ENCODE data around the gene MAGI3. TPM values are rescaled to one million over a fixed set of nuclear protein-coding genes. Genes with fewer than 3 reads are reported as not detected.
A peak's percentile ranks its signal among the peaks of the same experiment; 100 is the strongest.

Gene MAGI3
- polyA plus RNA-seq, 1 donor from 2014 or later = 10.8 TPM

DNA sequence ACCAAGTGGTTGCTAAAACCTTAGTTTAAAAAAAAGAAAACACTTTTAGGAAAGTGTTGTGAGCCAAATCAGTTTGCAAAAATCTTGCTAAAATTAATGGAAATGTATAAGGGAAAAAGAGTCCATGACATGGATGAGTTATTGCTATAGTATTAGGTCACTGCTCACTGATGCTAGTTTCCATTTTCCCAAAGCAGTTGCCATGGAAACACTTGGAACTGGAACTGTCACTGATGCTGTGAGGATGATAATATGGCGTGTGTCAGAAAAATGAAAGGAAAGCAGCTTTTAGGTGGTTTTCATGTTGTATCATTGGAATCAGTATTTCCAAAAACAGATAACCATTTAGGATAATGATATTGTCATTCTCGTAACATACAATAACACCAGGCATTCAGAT, 264.6 kb downstream of the MAGI3 start:
- Histone ChIP-seq H4K20me1 (ENCODE audit: insufficient read depth) (no peaks in the 10 kb centered on the region), H3F3A (ENCODE audit: insufficient read depth, low read length, poor library complexity, severe bottlenecking) (no peaks in the 10 kb centered on the region), H3K4me2 (ENCODE audit: low read length) (peak overlapping the region; percentile 60), H3K9me3 (ENCODE audit: low read length) (no peaks in the 10 kb centered on the region), H2AFZ (ENCODE audit: low read depth, low read length) (peak overlapping the region; percentile 30), H3K4me3 (ENCODE audit: low read length) (peak overlapping the region; percentile 29), H3K79me2 (replicated peaks; ENCODE audit: insufficient read depth, low read length) (no peaks in the 10 kb centered on the region), H3K9me2 (ENCODE audit: insufficient read depth, low read length) (no peaks in the 10 kb centered on the region), H3K27me3 (ENCODE audit: insufficient read depth, low read depth, low read length) (no peaks in the 10 kb centered on the region), H3K36me3 (ENCODE audit: insufficient read depth, low read length) (no peaks in the 10 kb centered on the region), H3K27ac (ENCODE audit: low read length) (peak overlapping the region; percentile 91), H3K9ac (ENCODE audit: low read length) (peak overlapping the region; percentile 56)
- TF ChIP-seq, protein P1, sequence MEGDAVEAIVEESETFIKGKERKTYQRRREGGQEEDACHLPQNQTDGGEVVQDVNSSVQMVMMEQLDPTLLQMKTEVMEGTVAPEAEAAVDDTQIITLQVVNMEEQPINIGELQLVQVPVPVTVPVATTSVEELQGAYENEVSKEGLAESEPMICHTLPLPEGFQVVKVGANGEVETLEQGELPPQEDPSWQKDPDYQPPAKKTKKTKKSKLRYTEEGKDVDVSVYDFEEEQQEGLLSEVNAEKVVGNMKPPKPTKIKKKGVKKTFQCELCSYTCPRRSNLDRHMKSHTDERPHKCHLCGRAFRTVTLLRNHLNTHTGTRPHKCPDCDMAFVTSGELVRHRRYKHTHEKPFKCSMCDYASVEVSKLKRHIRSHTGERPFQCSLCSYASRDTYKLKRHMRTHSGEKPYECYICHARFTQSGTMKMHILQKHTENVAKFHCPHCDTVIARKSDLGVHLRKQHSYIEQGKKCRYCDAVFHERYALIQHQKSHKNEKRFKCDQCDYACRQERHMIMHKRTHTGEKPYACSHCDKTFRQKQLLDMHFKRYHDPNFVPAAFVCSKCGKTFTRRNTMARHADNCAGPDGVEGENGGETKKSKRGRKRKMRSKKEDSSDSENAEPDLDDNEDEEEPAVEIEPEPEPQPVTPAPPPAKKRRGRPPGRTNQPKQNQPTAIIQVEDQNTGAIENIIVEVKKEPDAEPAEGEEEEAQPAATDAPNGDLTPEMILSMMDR (IDR thresholded peaks at IDR 0.05; ENCODE audit: poor library complexity, severe bottlenecking) = no peak
- TF ChIP-seq SMC3 (conservative IDR thresholded peaks at IDR 0.05; ENCODE audit: poor library complexity) (no peak), TAF1 (IDR thresholded peaks at IDR 0.05; ENCODE audit: low read depth) (no peak), EP300 (conservative IDR thresholded peaks at IDR 0.05; ENCODE audit: poor library complexity, severe bottlenecking) (peak; percentile 90), MXI1 (conservative IDR thresholded peaks at IDR 0.05; ENCODE audit: poor library complexity, severe bottlenecking) (no peak), RAD21 (conservative IDR thresholded peaks at IDR 0.05) (no peak), REST (IDR thresholded peaks at IDR 0.05; ENCODE audit: borderline replicate concordance) (peak; percentile 74), EZH2 (IDR thresholded peaks at IDR 0.05; ENCODE audit: borderline replicate concordance, insufficient read depth, low read length, poor library complexity, severe bottlenecking) (no peak), POLR2AphosphoS5 (IDR thresholded peaks at IDR 0.05) (peak; percentile 88)

- no peaks in the 10 kb centered on the region for H3K27me3 ChIP-seq (ENCODE audit: insufficient read depth, low read depth, low read length)
- TF ChIP-seq, protein P1 (IDR thresholded peaks at IDR 0.05; ENCODE audit: poor library complexity, severe bottlenecking) = no peak
- no peak overlapping the region for H2AFZ ChIP-seq (ENCODE audit: low read depth, low read length)
- no peaks in the 10 kb centered on the region for H3K9me3 ChIP-seq (ENCODE audit: low read length)
- no peak overlapping the region for H3K27ac ChIP-seq (ENCODE audit: low read length)
- no peaks in the 10 kb centered on the region for H4K20me1 ChIP-seq (ENCODE audit: insufficient read depth)
- no peaks in the 10 kb centered on the region for H3K9me2 ChIP-seq (ENCODE audit: insufficient read depth, low read length)
- no peak overlapping the region for H3K4me3 ChIP-seq (ENCODE audit: low read length)
- no peaks in the 10 kb centered on the region for H3K79me2 ChIP-seq (replicated peaks; ENCODE audit: insufficient read depth, low read length)
- no peak overlapping the region for H3K4me2 ChIP-seq (ENCODE audit: low read length)
- H3F3A ChIP-seq (ENCODE audit: insufficient read depth, low read length, poor library complexity, severe bottlenecking) = no peaks in the 10 kb centered on the region
- H3K9ac ChIP-seq (ENCODE audit: low read length) = no peak overlapping the region
- H3K36me3 ChIP-seq (ENCODE audit: insufficient read depth, low read length) = no peaks in the 10 kb centered on the region
Measured at GRCh38 chr1:113657126-113657525, 266.8 kb downstream of the MAGI3 start.

All from neural cell (in vitro differentiated cells).